Psoas muscle (tissue), 8 donors: Measurements from ENCODE around the gene LCN1. TPM values are rescaled to one million over a fixed set of nuclear protein-coding genes. Genes with fewer than 3 reads are reported as not detected.

Experiments used
- ATAC-seq, 4 donors: fragments of 200-7000 bp; cut with Tn5 transposase; one replicate each; pipeline ENCODE4 v1.9.1; 2020; ENCODE audit warnings: moderate library complexity in 3 of 4, mild to moderate bottlenecking in 2 of 4
- DNase-seq, 2 donors: peaks; one replicate each; pipeline ENCODE4 v3.0.0-alpha.2; 2020
- H3K27ac ChIP-seq: fragments of 200-600 bp; one replicate; pipeline ENCODE4 v1.8.0; 2022
- H3K27me3 ChIP-seq, 3 donors: fragments of 200-600 bp in 1 of 3; one replicate each; pipeline versions ENCODE4 v1.6.1 to v1.8.0; 2013 to 2022; ENCODE audit warnings: low read length in 2 of 3, mild to moderate bottlenecking in 2 of 3, moderate library complexity in 1 of 3; ENCODE audit not compliant: insufficient read depth in 3 of 3
- H3K36me3 ChIP-seq, 2 donors: fragments of 200-600 bp in 1 of 2; one replicate each; pipeline versions ENCODE4 v1.6.1 to v1.8.0; 2013 to 2022; ENCODE audit warnings: low read depth in 1 of 2, mild to moderate bottlenecking in 1 of 2, moderate library complexity in 1 of 2; ENCODE audit not compliant: insufficient read depth in 1 of 2
- H3K4me1 ChIP-seq: fragments of 200-600 bp; one replicate; pipeline ENCODE4 v1.8.0; 2022
- H3K4me3 ChIP-seq: fragments of 200-600 bp; one replicate; pipeline ENCODE4 v1.8.0; 2022; ENCODE audit warnings: mild to moderate bottlenecking
- H3K9me3 ChIP-seq: fragments of 200-600 bp; one replicate; pipeline ENCODE4 v1.8.0; 2022
- WGBS, 3 donors: extraction: QIAGEN DNeasy Blood & Tissue Kit; methylation state at CpG; one replicate each; pipeline versions ENCODE4 v1.1.6 to v1.1.7; 2013; 5-methylcytosine and 5-hydroxymethylcytosine counted together
- intact Hi-C, 2 donors: fragments of 100-400 bp; cut with DNase I; formaldehyde crosslinking; loops; one replicate each; pipeline versions ENCODE4 v1.11.0 to v1.14.2; 2022
- polyA plus RNA-seq, 3 donors: library from polyadenylated mRNA; stranded (reverse); fragments of 200-250 nt; gene quantifications; one replicate each; pipeline ENCODE4 v1.2.3, GENCODE V29; 2013
- total RNA-seq, 4 donors: library from RNA; stranded (reverse); fragmentation: NEBNext Ultra II Directional in 2 of 4; extraction: Animal tissue kit (Norgen Biotek cat#: 25700) in 2 of 4; gene quantifications; one replicate each; pipeline versions ENCODE4 v1.2.1 to v1.2.4, GENCODE V29; 2021 to 2023
- TF ChIP-seq, protein P1 (sequence below): fragments of 200-600 bp; IDR thresholded peaks from one replicate; pipeline ENCODE4 v1.8.0; 2022; ENCODE audit warnings: antibody characterized with exemption
- donor health status: healthy with polysubstance abuse.
- donor health status: DM: no; HTN: no; CAD: no; lungs with moderate emphysema.
- donor health status: Bipolar disorder and iron deficiency.
- donor health status: healthy.
- donor health status: DM: yes; HTN: yes; CAD: no.
- donor health status: DM: no; HTN: no; CAD: no.
- donor health status: DM: no; HTN: no; CAD: no.
- donor health status: DM: yes; HTN: yes; CAD: no.

Gene LCN1
- total and polyA plus RNA-seq, 7 donors: 0.71 TPM; not detected in 6

DNA sequence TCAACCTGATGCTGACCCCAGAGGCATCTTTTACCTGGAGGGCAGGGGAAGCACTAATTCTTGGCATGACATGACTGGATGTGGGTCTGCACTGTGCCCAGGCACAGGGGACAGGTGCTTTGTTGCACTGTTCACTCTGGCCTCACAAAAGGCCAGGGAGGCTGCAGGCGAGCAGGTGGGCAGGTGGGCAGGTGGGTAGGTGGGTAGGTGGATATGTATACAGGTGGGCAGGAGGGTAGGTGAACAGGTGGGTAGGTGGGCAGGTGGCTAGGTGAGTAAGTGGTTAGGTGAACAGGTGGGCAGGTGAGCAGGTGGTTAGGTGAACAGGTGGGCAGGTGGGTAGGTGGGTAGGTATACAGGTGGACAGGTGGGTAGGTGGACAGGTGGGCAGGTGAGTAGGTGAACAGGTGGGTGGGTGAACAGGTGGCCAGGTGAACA is 41.8 kb downstream of the LCN1 start:
- Histone ChIP-seq H3K36me3 (no peaks in the 10 kb centered on the region), H3K9me3 (no peaks in the 10 kb centered on the region), H3K4me3 (no peak overlapping the region), H3K4me1 (no peaks in the 10 kb centered on the region), H3K27me3 (peaks cover 0 to 58% (median 1%) of the 10 kb centered on the region in 3 donors), H3K27ac (no peak overlapping the region)
- intact Hi-C loops: no loop called here
- ATAC-seq (no peak), DNase-seq (no peak)
- 80 to 83% (median 81%) methylated on average over 1 of the region's 1 CpG for WGBS, 3 donors
- TF ChIP-seq, protein P1, sequence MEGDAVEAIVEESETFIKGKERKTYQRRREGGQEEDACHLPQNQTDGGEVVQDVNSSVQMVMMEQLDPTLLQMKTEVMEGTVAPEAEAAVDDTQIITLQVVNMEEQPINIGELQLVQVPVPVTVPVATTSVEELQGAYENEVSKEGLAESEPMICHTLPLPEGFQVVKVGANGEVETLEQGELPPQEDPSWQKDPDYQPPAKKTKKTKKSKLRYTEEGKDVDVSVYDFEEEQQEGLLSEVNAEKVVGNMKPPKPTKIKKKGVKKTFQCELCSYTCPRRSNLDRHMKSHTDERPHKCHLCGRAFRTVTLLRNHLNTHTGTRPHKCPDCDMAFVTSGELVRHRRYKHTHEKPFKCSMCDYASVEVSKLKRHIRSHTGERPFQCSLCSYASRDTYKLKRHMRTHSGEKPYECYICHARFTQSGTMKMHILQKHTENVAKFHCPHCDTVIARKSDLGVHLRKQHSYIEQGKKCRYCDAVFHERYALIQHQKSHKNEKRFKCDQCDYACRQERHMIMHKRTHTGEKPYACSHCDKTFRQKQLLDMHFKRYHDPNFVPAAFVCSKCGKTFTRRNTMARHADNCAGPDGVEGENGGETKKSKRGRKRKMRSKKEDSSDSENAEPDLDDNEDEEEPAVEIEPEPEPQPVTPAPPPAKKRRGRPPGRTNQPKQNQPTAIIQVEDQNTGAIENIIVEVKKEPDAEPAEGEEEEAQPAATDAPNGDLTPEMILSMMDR: no peak

DNA sequence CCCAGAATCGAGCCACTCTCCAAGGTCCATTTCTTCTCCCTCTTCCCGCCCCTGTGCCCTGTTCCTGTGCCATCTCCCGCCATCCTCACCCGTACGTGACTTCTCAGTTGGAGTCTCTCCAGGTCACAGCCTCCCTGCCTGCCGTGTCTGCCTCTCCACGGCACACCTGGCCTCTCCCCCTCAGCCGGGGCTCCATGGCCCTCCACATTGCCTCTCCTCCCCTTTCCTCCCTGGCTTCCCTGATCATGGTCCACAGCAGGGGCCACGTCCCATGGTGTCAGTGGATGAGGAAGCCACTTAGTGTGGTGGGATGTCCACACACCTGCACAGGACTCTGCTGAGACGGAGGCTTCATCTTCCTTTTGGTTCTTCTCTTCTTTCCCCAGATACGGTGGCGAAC is 42.6 kb downstream of the LCN1 start:
- Histone ChIP-seq H3K4me1 (no peaks in the 10 kb centered on the region), H3K27me3 (peaks cover 0 to 58% (median 1%) of the 10 kb centered on the region in 3 donors), H3K36me3 (no peaks in the 10 kb centered on the region), H3K27ac (no peak overlapping the region), H3K9me3 (no peaks in the 10 kb centered on the region), H3K4me3 (no peak overlapping the region)
- TF ChIP-seq, protein P1: no peak
- intact Hi-C loops: no loop called here
- WGBS, 3 donors: 68 to 74% (median 71%) methylated on average over 12 of the region's 12 CpGs
- DNase-seq (no peak), ATAC-seq (no peak)

DNA sequence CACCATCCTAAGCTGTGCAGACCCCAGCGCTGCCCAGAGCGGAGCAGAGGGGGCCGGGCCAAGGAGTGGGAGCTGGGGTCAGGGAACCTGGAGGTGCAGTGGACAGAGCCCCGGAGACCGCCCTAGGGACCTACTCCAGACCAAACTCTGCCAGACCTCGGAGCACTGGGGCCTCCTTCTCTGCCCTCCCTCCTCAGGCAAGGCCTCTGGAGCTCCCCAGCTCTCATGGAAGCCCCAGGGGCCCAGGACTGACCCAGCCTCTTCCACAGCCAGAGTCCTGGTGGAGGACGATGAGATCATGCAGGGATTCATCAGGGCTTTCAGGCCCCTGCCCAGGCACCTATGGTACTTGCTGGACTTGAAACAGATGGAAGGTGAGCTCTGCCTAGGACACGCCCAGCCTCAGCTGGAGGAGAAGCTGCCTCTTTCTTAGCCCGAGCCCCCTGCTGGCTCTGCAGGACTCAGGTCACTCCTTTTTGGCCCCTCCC is 43.9 kb downstream of the LCN1 start:
- TF ChIP-seq, protein P1: no peak
- Histone ChIP-seq H3K27me3 (peaks cover 0 to 51% (median 1%) of the 10 kb centered on the region in 3 donors), H3K4me1 (no peaks in the 10 kb centered on the region), H3K9me3 (no peaks in the 10 kb centered on the region), H3K36me3 (no peaks in the 10 kb centered on the region), H3K27ac (no peak overlapping the region), H3K4me3 (no peak overlapping the region)
- DNase-seq (no peak), ATAC-seq (no peak)
- intact Hi-C loops: no loop called here
- 66 to 68% (median 68%) methylated on average over 9 of the region's 9 CpGs for WGBS, 3 donors

DNA sequence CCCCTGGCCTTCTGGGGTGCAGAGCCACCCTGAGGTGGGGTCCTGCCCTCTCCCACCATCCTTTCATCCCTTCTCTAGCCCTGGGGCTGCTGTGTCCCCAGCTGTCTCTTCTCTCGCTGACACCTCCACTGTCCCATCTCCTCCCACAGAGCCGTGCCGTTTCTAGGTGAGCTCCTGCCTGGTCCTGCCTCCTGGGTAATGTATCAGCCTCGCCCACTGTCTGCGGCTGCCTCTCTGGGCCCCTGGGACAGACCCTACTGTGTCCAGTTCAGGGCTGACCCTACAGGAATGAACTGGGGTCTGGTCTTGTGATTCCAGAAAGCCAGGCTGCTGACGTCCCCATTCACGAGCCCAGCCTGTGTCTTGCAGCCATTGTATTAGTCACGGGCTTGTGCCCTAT is 44.4 kb downstream of the LCN1 start:
- no peak overlapping the region for H3K4me3 ChIP-seq
- 45 to 57% (median 47%) methylated on average over 8 of the region's 8 CpGs for WGBS, 3 donors
- ATAC-seq: no peak
- TF ChIP-seq, protein P1: no peak
- no peaks in the 10 kb centered on the region for H3K9me3 ChIP-seq
- H3K36me3 ChIP-seq: no peaks in the 10 kb centered on the region
- DNase-seq: no peak
- intact Hi-C loops: no loop called here
- H3K4me1 ChIP-seq: no peaks in the 10 kb centered on the region
- H3K27ac ChIP-seq: no peak overlapping the region
- H3K27me3 ChIP-seq: peaks cover 0 to 50% (median 1%) of the 10 kb centered on the region in 3 donors

DNA sequence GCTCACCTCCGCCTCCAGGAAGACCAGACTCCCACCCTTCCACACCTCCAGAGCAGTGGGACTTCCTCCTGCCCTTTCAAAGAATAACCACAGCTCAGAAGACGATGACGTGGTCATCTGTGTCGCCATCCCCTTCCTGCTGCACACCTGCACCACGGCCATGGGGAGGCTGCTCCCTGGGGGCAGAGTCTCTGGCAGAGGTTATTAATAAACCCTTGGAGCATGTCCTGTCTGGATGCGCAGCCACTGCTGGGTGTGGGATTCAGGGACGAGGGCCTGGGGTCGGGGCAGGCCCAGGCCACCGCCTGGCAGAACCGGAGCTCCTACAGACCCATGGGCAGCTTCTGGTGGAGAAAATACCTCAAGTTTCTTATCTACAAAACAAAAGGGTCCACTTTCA is 45.3 kb downstream of the LCN1 start:
- H3K36me3 ChIP-seq: no peaks in the 10 kb centered on the region
- 56 to 63% (median 63%) methylated on average over 10 of the region's 10 CpGs for WGBS, 3 donors
- TF ChIP-seq, protein P1: no peak
- H3K4me1 ChIP-seq: no peaks in the 10 kb centered on the region
- no peak overlapping the region for H3K27ac ChIP-seq
- DNase-seq: no peak
- intact Hi-C loops: no loop called here
- ATAC-seq: no peak
- H3K4me3 ChIP-seq: no peak overlapping the region
- H3K9me3 ChIP-seq: no peaks in the 10 kb centered on the region
- peaks cover 0 to 44% (median under 1%) of the 10 kb centered on the region in 3 donors for H3K27me3 ChIP-seq
